IMR-90 (cell line): Measurements from ENCODE around the gene TOR4A.

Experiments
- CEBPB ChIP-seq: IDR thresholded peaks from 2 replicates; pipeline ENCODE4 v1.6.1; 2012; ENCODE audit warnings: low read depth, low read length, improper control_type of control experiment
- CTCF ChIP-seq: conservative IDR thresholded peaks from 2 replicates; pipeline ENCODE4 v1.5.1; 2012; ENCODE audit warnings: mild to moderate bottlenecking, low read depth, low read length, improper control_type of control experiment
- FOS ChIP-seq: fragments of 150-350 bp; IDR thresholded peaks from 2 replicates; pipeline ENCODE4 v1.6.1; 2016; ENCODE audit warnings: low read depth, low read length
- MAZ ChIP-seq: IDR thresholded peaks from 2 replicates; pipeline ENCODE4 v1.6.1; 2012; ENCODE audit warnings: low read depth, mild to moderate bottlenecking, low read length, improper control_type of control experiment, moderate library complexity, borderline replicate concordance
- MXI1 ChIP-seq: IDR thresholded peaks from 2 replicates; pipeline ENCODE4 v1.6.1; 2012; ENCODE audit warnings: low read depth, mild to moderate bottlenecking, low read length, moderate library complexity, borderline replicate concordance
- NFE2L2 ChIP-seq: fragments of 150-350 bp; IDR thresholded peaks from 2 replicates; pipeline ENCODE4 v1.6.1; 2016; ENCODE audit warnings: low read depth, mild to moderate bottlenecking, low read length
- POLR2A ChIP-seq: IDR thresholded peaks from 2 replicates; pipeline ENCODE4 v1.6.1; 2012; ENCODE audit warnings: mild to moderate bottlenecking, low read depth, low read length
- RAD21 ChIP-seq: IDR thresholded peaks from 2 replicates; pipeline ENCODE4 v1.6.1; 2012; ENCODE audit warnings: low read length, improper control_type of control experiment
- RCOR1 ChIP-seq: IDR thresholded peaks from 2 replicates; pipeline ENCODE4 v1.6.1; 2012; ENCODE audit warnings: mild to moderate bottlenecking, low read length, improper control_type of control experiment; ENCODE audit not compliant: insufficient replicate concordance
- RFX5 ChIP-seq: IDR thresholded peaks from 2 replicates; pipeline ENCODE4 v1.8.0; 2012; ENCODE audit warnings: low read depth, mild to moderate bottlenecking, low read length, moderate library complexity
- SMC3 ChIP-seq: fragments of 150-350 bp; IDR thresholded peaks from 2 replicates; pipeline ENCODE4 v1.6.1; 2016; ENCODE audit warnings: low read depth, mild to moderate bottlenecking, antibody characterized with exemption, low read length, moderate library complexity
- USF2 ChIP-seq: fragments of 150-350 bp; IDR thresholded peaks from 2 replicates; pipeline ENCODE4 v1.6.1; 2017; ENCODE audit warnings: mild to moderate bottlenecking, antibody characterized with exemption, low read length, low read depth
- TF ChIP-seq, protein P1 (sequence below): fragments of 150-350 bp; IDR thresholded peaks from 2 replicates; pipeline ENCODE4 v1.6.1; 2016; ENCODE audit warnings: low read depth, mild to moderate bottlenecking, low read length, moderate library complexity, borderline replicate concordance

- TF ChIP-seq, protein P1, sequence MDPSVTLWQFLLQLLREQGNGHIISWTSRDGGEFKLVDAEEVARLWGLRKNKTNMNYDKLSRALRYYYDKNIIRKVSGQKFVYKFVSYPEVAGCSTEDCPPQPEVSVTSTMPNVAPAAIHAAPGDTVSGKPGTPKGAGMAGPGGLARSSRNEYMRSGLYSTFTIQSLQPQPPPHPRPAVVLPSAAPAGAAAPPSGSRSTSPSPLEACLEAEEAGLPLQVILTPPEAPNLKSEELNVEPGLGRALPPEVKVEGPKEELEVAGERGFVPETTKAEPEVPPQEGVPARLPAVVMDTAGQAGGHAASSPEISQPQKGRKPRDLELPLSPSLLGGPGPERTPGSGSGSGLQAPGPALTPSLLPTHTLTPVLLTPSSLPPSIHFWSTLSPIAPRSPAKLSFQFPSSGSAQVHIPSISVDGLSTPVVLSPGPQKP: no peak
- TF ChIP-seq CTCF (no peak), POLR2A (no peak), SMC3 (no peak), RFX5 (no peak), CEBPB (no peak), FOS (no peak), MXI1 (no peak), RCOR1 (no peak), USF2 (no peak), RAD21 (no peak), MAZ (no peak), NFE2L2 (no peak)
Observed at GRCh38 chr9:137299938-137300337, 22.4 kb downstream of the TOR4A start.
